Stomach (tissue), 9 donors: ENCODE data around the gene COL23A1. TPM values are rescaled to one million over a fixed set of nuclear protein-coding genes. Genes with fewer than 3 reads are reported as not detected.
"Not testable (repeated sequence)": the region's sequence is repeated elsewhere in the genome, so short reads cannot be mapped to it uniquely, and the experiment has no call there.

ENCODE experiments used
- DNase-seq, 2 donors: peaks; one replicate each; pipeline versions ENCODE4 v3.0.0 to v3.0.0-alpha.2; 2013 to 2019
- H3K27ac ChIP-seq, 5 donors: fragments of 200-600 bp in 4 of 5; sonication (generic) in 4 of 5; one replicate each; pipeline ENCODE4 v1.5.1; 2013 to 2019; ENCODE audit warnings: mild to moderate bottlenecking in 1 of 5, moderate library complexity in 1 of 5
- H3K27me3 ChIP-seq, 3 donors: fragments of 200-600 bp; sonication (generic); one replicate each; pipeline ENCODE4 v1.5.1; 2017 to 2019; ENCODE audit warnings: mixed run types in 1 of 3
- H3K36me3 ChIP-seq, 4 donors: fragments of 200-600 bp; sonication (generic); 1 replicate in 3 of 4; 2 replicates in 1 of 4; pipeline ENCODE4 v1.5.1; 2016 to 2019
- H3K4me1 ChIP-seq, 4 donors: fragments of 200-600 bp; sonication (generic); one replicate each; pipeline ENCODE4 v1.5.1; 2016 to 2019
- H3K4me3 ChIP-seq, 4 donors: fragments of 200-600 bp; sonication (generic) in 3 of 4; one replicate each; pipeline ENCODE4 v1.5.1; 2016 to 2019; ENCODE audit warnings: mild to moderate bottlenecking in 1 of 4
- H3K9me3 ChIP-seq, 4 donors: fragments of 200-600 bp; sonication (generic); one replicate each; pipeline ENCODE4 v1.5.1; 2016 to 2019
- CTCF ChIP-seq, 7 experiments: fragments of 450-650 bp in 4 of 7; fragments of 200-600 bp in 3 of 7; sonication (generic) in 3 of 7; IDR thresholded peaks; one replicate each; pipeline ENCODE4 v1.5.1; 2016 to 2019; ENCODE audit warnings: antibody characterized with exemption in 7 of 7, control low read depth in 2 of 7, mild to moderate bottlenecking in 1 of 7
- EP300 ChIP-seq: sonication (generic); formaldehyde crosslinking; IDR thresholded peaks from one replicate; pipeline ENCODE4 v1.6.1; 2017; ENCODE audit warnings: antibody characterized with exemption
- POLR2A ChIP-seq, 4 donors: fragments of 450-650 bp; IDR thresholded peaks; one replicate each; pipeline ENCODE4 v1.6.1; 2016; ENCODE audit warnings: antibody characterized with exemption in 4 of 4, control low read depth in 2 of 4, mild to moderate bottlenecking in 1 of 4, moderate library complexity in 1 of 4
- POLR2AphosphoS5 ChIP-seq, 3 donors: sonication (generic); formaldehyde crosslinking; IDR thresholded peaks; one replicate each; pipeline ENCODE4 v1.6.1; 2016; ENCODE audit warnings: antibody characterized with exemption in 3 of 3
- WGBS, 5 donors: extraction: QIAGEN DNeasy Blood & Tissue Kit in 3 of 5; methylation state at CpG; one replicate each; pipeline versions ENCODE4 v1.1.5 to v1.1.7; 2013 to 2018; 5-methylcytosine and 5-hydroxymethylcytosine counted together
- intact Hi-C: fragments of 100-400 bp; cut with DNase I; formaldehyde crosslinking; loops from one replicate; pipeline ENCODE4 v1.15.1; 2023; ENCODE audit warnings: low total_unique reads
- polyA plus RNA-seq, 3 donors: library from polyadenylated mRNA; stranded (reverse); fragments of 200-250 nt; gene quantifications; one replicate each; pipeline ENCODE4 v1.2.3, GENCODE V29; 2013
- total RNA-seq, 5 donors: library from RNA; depleted of rRNA; stranded (reverse); fragments of >200 nt; gene quantifications; one replicate each; pipeline versions ENCODE4 v1.1.0 to v1.2.3, GENCODE V29; 2014 to 2016
- donor health status: healthy with polysubstance abuse.
- donor health status: Bipolar disorder and iron deficiency.
- donor health status: healthy.

Gene COL23A1
- total and polyA plus RNA-seq, 8 donors = under 0.01 to 7.0 (median 1.4) TPM

GRCh38 chr5:178199581-178200434 is 390.4 kb downstream of the COL23A1 start:
- Histone ChIP-seq H3K36me3 (no peaks in the 10 kb centered on the region), H3K4me3 (no peak overlapping the region), H3K27me3 (peaks cover 0 to under 1% (median 0%) of the 10 kb centered on the region in 3 donors), H3K4me1 (peaks cover 0 to 10% (median 6%) of the 10 kb centered on the region in 4 donors), H3K9me3 (no peaks in the 10 kb centered on the region), H3K27ac (no peak overlapping the region)
- 80 to 89% (median 86%) methylated on average over 12 of the region's 12 CpGs for WGBS, 5 donors
- DNase-seq = no peak
- TF ChIP-seq POLR2AphosphoS5 (IDR thresholded peaks at IDR 0.05) (no peak), POLR2A (IDR thresholded peaks at IDR 0.05) (no peak), EP300 (no peak), CTCF (IDR thresholded peaks at IDR 0.05) (no peak)
- intact Hi-C loops = no loop called here

GRCh38 chr5:178198706-178199105 is 391.5 kb downstream of the COL23A1 start:
- WGBS, 5 donors = 74 to 85% (median 79%) methylated on average over 9 to 11 of the region's 11 CpGs
- no peak overlapping the region for H3K27ac ChIP-seq
- H3K27me3 ChIP-seq = peaks cover 0 to 12% (median 0%) of the 10 kb centered on the region in 3 donors
- H3K4me3 ChIP-seq = no peak overlapping the region
- peaks cover 0 to 3% (median 2%) of the 10 kb centered on the region in 4 donors for H3K4me1 ChIP-seq
- TF ChIP-seq POLR2AphosphoS5 (IDR thresholded peaks at IDR 0.05) (no peak), POLR2A (IDR thresholded peaks at IDR 0.05) (no peak), EP300 (no peak), CTCF (IDR thresholded peaks at IDR 0.05) (no peak)
- no peak for DNase-seq
- intact Hi-C loops = no loop called here
- no peaks in the 10 kb centered on the region for H3K9me3 ChIP-seq
- H3K36me3 ChIP-seq = no peaks in the 10 kb centered on the region

GRCh38 chr5:178198151-178198550 is 392.0 kb downstream of the COL23A1 start:
- DNase-seq, H3K9me3 ChIP-seq, H3K27ac ChIP-seq, H3K4me3 ChIP-seq, intact Hi-C loops, H3K36me3 ChIP-seq, H3K4me1 ChIP-seq: not testable (repeated sequence)
- H3K27me3 ChIP-seq = peaks cover 0 to 17% (median 0%) of the 10 kb centered on the region in 3 donors
- WGBS, 5 donors = 70 to 85% (median 78%) methylated on average over 10 to 11 of the region's 11 CpGs

GRCh38 chr5:178196986-178197385 is 393.2 kb downstream of the COL23A1 start:
- Histone ChIP-seq H3K4me3 (no peak overlapping the region), H3K27ac (no peak overlapping the region), H3K4me1 (no peaks in the 10 kb centered on the region), H3K27me3 (peaks cover 0 to 21% (median 0%) of the 10 kb centered on the region in 3 donors), H3K36me3 (no peaks in the 10 kb centered on the region), H3K9me3 (no peaks in the 10 kb centered on the region)
- intact Hi-C loops = no loop called here
- DNase-seq = no peak
- WGBS, 5 donors = 73 to 86% (median 83%) methylated on average over 7 to 8 of the region's 8 CpGs
- TF ChIP-seq EP300 = no peak
- TF ChIP-seq CTCF (IDR thresholded peaks at IDR 0.05) = peak in 4 of 7 experiments; percentile 3 to 41 (median 12)

GRCh38 chr5:178196281-178196812 is 393.8 kb downstream of the COL23A1 start:
- Histone ChIP-seq H3K27ac (no peak overlapping the region), H3K4me1 (no peaks in the 10 kb centered on the region), H3K9me3 (no peaks in the 10 kb centered on the region), H3K36me3 (no peaks in the 10 kb centered on the region), H3K27me3 (peaks cover 0 to 21% (median 0%) of the 10 kb centered on the region in 3 donors), H3K4me3 (no peak overlapping the region)
- DNase-seq = no peak
- no peak for TF ChIP-seq EP300
- no peak for TF ChIP-seq POLR2AphosphoS5 (IDR thresholded peaks at IDR 0.05)
- TF ChIP-seq CTCF (IDR thresholded peaks at IDR 0.05) = no peak
- no peak for TF ChIP-seq POLR2A (IDR thresholded peaks at IDR 0.05)
- 66 to 79% (median 78%) methylated on average over 6 to 7 of the region's 7 CpGs for WGBS, 5 donors
- intact Hi-C loops = no loop called here
